K562 (cell line): Measurements from ENCODE around the gene ING4.

ENCODE experiments used
- BCL6 ChIP-seq: fragments of 250-450 bp; sonication (Bioruptor Pico); IDR thresholded peaks from 2 replicates; pipeline ENCODE4 v1.4.0; 2020
- KAT7 ChIP-seq: sonication (generic); formaldehyde crosslinking; IDR thresholded peaks from 2 replicates; pipeline ENCODE4 v1.8.0; 2022; ENCODE audit warnings: missing genetic modification reagents, mild to moderate bottlenecking, borderline replicate concordance
- NFATC3 ChIP-seq: fragments of 450-650 bp; IDR thresholded peaks from 2 replicates; pipeline ENCODE4 v1.6.1; 2017; ENCODE audit warnings: mild to moderate bottlenecking
- PRMT5 ChIP-seq: sonication (generic); formaldehyde crosslinking; IDR thresholded peaks from 2 replicates; pipeline ENCODE4 v1.5.0; 2020; ENCODE audit warnings: missing genetic modification reagents
- SIRT6 ChIP-seq: IDR thresholded peaks from one replicate; pipeline ENCODE4 v1.6.1; 2012; ENCODE audit warnings: low read depth, mild to moderate bottlenecking, control low read depth, inconsistent platforms, low read length, moderate library complexity

GRCh38 chr12:6662602-6662905 lies 365 bp downstream of the ING4 start:
- no peak for TF ChIP-seq KAT7 (CRISPR knock-in tag)
- TF ChIP-seq BCL6 (CRISPR knock-in tag): no peak
- TF ChIP-seq PRMT5 (CRISPR knock-in tag): no peak
- no peak for TF ChIP-seq NFATC3
- TF ChIP-seq SIRT6: no peak
